Choroid plexus epithelial cell (primary cell): ENCODE results near the gene LPCAT1.

Experiments
- DNase-seq: peaks from one replicate; pipeline ENCODE4 v3.0.0-alpha.2; 2010; ENCODE audit warnings: low read depth
- H3K4me3 ChIP-seq: 2 replicates; pipeline ENCODE4 v1.5.1; 2011; ENCODE audit warnings: low read depth, mild to moderate bottlenecking, control low read depth, low read length, moderate library complexity
- TF ChIP-seq, protein P1 (sequence below): conservative IDR thresholded peaks from 2 replicates; pipeline ENCODE4 v1.5.1; 2011; ENCODE audit warnings: low read depth, mild to moderate bottlenecking, control low read depth, inconsistent platforms, low read length, moderate library complexity

The LPCAT1 gene

DNA sequence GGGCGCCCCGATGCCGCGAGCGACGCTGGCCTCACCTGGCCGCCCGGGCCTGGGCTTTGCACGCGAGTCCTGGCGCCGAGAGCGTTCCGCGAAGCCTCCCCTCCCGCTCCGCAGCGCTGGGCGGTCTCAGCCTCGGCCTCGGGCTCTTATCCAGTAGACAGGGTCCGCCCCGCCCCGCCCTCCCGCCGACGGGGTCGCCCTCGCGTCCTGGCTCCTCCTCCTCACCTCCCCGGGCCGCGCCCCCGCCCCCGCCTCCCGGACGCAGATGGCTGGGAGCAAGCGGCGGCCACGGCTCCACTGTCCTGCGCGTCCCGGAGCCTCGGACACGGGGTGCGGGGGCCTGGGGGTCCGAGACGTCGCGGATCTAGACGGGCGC is 78.5 kb downstream of the LPCAT1 start, which contains the start of gene SLC6A3:
TSS of gene SLC6A3 (minus strand) at position 128 of the 376 bp plus-strand sequence. CDS start 2,243 bp downstream, outside the sequence.
- DNase-seq = peak; percentile 9
- TF ChIP-seq, protein P1, sequence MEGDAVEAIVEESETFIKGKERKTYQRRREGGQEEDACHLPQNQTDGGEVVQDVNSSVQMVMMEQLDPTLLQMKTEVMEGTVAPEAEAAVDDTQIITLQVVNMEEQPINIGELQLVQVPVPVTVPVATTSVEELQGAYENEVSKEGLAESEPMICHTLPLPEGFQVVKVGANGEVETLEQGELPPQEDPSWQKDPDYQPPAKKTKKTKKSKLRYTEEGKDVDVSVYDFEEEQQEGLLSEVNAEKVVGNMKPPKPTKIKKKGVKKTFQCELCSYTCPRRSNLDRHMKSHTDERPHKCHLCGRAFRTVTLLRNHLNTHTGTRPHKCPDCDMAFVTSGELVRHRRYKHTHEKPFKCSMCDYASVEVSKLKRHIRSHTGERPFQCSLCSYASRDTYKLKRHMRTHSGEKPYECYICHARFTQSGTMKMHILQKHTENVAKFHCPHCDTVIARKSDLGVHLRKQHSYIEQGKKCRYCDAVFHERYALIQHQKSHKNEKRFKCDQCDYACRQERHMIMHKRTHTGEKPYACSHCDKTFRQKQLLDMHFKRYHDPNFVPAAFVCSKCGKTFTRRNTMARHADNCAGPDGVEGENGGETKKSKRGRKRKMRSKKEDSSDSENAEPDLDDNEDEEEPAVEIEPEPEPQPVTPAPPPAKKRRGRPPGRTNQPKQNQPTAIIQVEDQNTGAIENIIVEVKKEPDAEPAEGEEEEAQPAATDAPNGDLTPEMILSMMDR = no peak
- H3K4me3 ChIP-seq = no peak within 1 kb of the TSS

DNA sequence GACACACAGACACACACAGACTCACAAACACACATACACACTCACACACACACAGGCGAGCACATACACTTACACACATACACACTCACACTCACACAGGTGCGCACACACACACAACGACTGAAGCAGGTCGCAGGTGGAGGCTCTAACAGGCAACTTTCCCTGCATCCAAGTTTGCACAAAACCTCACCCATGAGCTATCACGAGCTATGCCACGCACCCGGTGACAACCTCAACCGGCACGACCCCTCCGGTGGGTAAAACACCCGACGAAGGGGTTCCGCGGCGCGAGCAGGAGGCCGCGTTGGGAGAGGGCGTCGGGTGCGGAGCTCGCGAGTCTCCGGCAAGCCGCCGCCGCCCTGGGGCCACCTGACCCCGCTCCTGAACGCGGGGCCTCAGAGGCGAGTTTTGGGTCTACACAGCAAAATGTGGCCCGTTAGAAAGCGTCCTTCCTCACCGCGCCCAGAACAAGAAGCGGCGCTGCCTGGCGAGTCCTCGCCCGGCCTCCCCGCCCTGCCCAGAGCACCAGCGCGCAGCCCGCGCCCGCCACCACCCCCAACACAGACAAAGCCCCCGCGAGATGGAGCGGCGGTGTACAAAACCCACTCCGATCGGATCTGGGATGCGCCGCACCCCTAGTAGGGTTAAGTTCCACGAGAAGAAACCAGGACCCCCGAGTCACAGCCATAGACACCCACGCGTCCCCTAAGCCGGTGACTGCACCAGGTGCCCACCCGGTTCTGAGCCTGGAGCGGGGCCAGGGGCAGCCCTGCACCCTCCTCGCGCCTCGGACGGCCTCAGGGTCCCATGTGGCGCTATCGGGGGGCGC is 79.2 kb downstream of the LPCAT1 start:
- no peak for DNase-seq
- TF ChIP-seq, protein P1 = no peak
- H3K4me3 ChIP-seq = no peak overlapping the region

DNA sequence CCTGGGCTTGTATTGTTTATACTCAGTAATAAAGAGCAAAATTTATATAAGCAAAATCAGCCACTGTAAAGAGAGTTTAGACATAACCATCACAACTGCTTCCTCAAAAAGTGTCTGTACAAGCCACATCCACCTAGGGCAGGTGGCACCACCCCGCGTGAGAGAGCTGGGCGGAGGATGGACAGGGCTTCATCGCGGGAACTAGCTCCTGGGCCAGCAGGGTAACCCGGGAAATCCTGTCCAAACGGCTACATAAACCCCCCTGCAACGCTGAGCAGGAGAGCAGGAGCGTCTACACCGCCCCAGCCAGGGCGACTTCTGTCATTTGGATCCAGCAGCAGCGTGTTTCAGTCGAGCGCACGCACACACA is 79.8 kb downstream of the LPCAT1 start:
- TF ChIP-seq, protein P1 = no peak
- H3K4me3 ChIP-seq = no peak overlapping the region
- no peak for DNase-seq

DNA sequence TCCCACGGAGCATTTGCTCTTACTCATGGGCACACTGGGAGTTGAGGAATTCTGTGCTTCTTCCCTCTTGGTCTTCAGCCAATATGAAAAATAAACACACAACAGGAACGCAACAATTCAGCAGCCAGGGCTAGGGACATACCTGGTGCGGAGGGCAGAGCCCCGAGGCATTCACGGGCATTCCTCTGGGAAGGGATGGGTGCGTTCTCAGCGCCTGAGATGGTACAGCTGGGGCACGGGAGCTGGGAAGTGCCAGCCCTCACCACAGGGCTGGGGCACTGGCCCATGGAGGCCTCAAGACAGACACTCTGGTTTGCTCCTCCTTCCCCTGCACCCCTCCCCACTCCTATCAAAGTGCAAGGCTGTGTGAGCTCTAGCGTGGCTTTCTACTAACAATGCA is 80.6 kb downstream of the LPCAT1 start:
- no peak overlapping the region for H3K4me3 ChIP-seq
- DNase-seq = no peak
- TF ChIP-seq, protein P1 = no peak

DNA sequence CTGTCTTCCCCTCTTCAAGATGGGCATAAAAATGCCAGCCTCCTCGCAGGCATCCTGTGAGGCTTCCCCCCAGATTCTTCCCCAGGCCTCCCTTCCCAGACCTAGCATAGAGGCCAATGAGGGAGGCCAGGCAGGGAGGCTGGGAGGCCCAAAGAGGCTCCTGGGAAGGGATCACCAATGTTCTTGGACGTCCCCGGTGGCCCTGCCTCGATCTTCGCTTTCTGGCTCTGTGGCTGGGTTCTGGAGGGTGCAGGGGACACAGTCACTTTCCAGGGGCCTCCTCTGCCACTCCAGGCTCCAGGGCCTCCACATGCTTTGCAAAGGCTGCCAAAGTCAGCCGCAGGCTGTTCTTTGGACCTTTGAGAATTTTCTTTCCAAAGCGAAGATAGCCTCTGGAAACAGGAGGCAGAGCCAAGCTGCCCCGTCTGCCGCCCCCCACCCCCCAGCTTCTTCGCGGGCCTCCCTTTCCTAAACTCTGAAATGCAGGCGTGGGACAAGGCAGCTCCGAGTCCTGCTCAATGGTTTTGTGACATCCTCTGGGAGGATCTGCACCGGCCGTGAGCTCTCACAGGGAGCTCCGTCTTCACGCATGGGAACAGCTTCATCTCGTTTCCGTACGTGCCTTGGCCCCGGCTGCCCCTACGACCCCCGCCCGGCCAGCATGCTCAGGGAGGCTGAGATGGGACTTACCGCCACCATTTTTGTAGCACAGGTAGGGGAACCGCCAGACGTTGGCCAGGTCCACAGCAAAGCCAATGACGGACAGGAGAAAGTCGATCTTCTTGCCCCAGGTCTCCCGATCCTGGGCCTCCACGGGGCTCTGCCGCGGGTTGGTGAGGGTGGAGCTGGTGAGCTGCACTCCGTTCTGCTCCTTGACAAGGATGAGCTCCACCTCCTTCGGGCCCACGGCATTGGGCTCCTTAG is 81.3 kb downstream of the LPCAT1 start:
- TF ChIP-seq, protein P1 = no peak
- DNase-seq = no peak
- no peak overlapping the region for H3K4me3 ChIP-seq

DNA sequence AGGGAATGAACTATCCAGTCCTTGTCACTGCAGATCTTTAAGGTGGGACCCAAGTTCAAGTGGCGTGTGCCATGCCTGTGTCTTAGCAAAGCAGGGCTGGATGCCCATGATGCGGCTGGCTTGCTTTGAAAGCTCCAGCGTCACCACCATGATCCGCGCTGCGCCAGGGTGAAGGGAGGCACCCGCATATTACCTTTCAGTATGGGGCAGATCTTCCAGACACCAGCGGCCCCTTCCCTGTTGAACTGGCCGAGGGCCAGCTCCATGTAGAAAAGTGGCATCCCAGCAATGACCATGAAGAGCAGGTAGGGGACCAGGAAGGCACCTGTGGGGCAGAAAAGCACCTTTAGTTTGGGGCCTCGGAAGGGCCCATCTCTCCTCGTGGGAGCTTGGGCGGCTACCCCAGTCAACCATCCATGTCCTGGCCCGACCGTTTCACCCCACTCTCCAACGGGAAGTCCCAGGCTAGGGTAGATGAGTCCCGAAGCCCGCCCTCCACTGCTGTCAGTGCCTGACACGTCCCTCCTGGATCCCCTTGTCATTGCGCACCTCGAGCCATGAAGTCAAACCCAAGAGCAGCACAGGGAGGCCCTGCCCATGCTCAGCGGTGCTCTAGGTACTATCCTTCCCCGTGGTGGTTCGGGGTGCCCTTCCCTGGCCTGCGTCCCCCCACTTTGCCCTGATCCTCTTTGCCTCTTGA is 82.4 kb downstream of the LPCAT1 start:
- DNase-seq = no peak
- TF ChIP-seq, protein P1 = no peak
- H3K4me3 ChIP-seq = no peak overlapping the region
